Tibial nerve (tissue), 4 donors: ENCODE results near the gene MYH14.

Experiments
- CTCF ChIP-seq, 5 experiments: fragments of 200-600 bp in 3 of 5; fragments of 450-650 bp in 2 of 5; sonication (generic) in 3 of 5; IDR thresholded peaks; one replicate each; pipeline ENCODE4 v1.5.1; 2016 to 2019; ENCODE audit warnings: antibody characterized with exemption in 5 of 5, mild to moderate bottlenecking in 3 of 5, moderate library complexity in 2 of 5
- EP300 ChIP-seq, 2 donors: sonication (generic); formaldehyde crosslinking; IDR thresholded peaks; one replicate each; pipeline ENCODE4 v1.6.1; 2017; ENCODE audit warnings: antibody characterized with exemption in 2 of 2, mild to moderate bottlenecking in 1 of 2
- POLR2A ChIP-seq, 2 donors: fragments of 450-650 bp; IDR thresholded peaks; one replicate each; pipeline ENCODE4 v1.6.1; 2017; ENCODE audit warnings: antibody characterized with exemption in 2 of 2, mild to moderate bottlenecking in 2 of 2, moderate library complexity in 2 of 2

GRCh38 chr19:50309396-50310125, 106.1 kb downstream of the MYH14 start:
- TF ChIP-seq CTCF (IDR thresholded peaks at IDR 0.05) = no peak
- TF ChIP-seq POLR2A (IDR thresholded peaks at IDR 0.05) = no peak
- no peak for TF ChIP-seq EP300 (IDR thresholded peaks at IDR 0.05)
